ENCODE data around the gene STARD10. TPM values are rescaled to one million over a fixed set of nuclear protein-coding genes. Genes with fewer than 3 reads are reported as not detected.

STARD10 gene
- total RNA-seq, 4 donors from 2014 or later, result 42.2 to 83.1 (median 49.4) TPM

DNA sequence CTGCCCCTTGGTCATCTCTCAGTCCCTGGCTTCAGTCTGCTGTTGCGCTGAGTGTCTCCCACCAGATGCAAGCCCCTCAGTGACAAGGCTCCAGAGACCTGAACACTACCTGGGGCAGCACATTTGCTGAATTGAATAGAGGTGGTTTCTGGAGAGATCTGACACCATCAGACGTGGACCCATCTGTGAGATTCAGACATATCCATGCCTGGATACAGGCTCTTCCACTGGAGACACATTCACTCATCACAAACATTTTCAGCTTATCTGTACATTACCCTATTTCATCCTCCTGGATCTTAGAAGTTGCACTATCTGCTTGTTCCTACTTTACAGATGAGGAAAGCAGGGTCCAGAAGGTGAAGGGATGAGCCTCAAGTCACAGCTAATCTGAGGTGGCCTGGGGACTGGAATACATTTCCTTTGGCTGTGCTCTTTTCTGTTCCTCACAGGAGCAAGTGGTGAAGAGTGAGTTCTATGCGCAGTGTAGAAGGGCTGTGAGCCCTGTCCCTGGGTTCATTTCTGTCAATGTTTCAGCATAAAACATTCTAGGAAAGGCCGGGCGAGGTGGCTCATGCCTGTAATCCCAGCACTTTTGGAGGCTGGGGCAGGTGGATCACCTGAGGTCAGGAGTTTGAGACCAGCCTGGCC, 39.4 kb upstream of the STARD10 start:
- peaks cover 6 to 63% (median 31%) of the 10 kb centered on the region in 3 donors for H3K4me1 ChIP-seq
- intact Hi-C loops (cut with DNase I), result loop anchor here (5.0 kb wide), 1 partner anchor 344 kb away; no protein-coding TSS in a partner anchor
- no peaks in the 10 kb centered on the region for H3K27me3 ChIP-seq
- 89 to 94% methylated on average over 4 to 5 of the region's 5 CpGs for WGBS, 2 donors
- no peak overlapping the region for H3K4me3 ChIP-seq
- H3K9me3 ChIP-seq, result no peaks in the 10 kb centered on the region
- peaks cover 0 to 39% (median 0%) of the 10 kb centered on the region in 3 donors for H3K36me3 ChIP-seq
- no peak for TF ChIP-seq POLR2A (IDR thresholded peaks at IDR 0.05)
- TF ChIP-seq, protein P1, sequence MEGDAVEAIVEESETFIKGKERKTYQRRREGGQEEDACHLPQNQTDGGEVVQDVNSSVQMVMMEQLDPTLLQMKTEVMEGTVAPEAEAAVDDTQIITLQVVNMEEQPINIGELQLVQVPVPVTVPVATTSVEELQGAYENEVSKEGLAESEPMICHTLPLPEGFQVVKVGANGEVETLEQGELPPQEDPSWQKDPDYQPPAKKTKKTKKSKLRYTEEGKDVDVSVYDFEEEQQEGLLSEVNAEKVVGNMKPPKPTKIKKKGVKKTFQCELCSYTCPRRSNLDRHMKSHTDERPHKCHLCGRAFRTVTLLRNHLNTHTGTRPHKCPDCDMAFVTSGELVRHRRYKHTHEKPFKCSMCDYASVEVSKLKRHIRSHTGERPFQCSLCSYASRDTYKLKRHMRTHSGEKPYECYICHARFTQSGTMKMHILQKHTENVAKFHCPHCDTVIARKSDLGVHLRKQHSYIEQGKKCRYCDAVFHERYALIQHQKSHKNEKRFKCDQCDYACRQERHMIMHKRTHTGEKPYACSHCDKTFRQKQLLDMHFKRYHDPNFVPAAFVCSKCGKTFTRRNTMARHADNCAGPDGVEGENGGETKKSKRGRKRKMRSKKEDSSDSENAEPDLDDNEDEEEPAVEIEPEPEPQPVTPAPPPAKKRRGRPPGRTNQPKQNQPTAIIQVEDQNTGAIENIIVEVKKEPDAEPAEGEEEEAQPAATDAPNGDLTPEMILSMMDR (IDR thresholded peaks at IDR 0.05), result no peak
- H3K27ac ChIP-seq, result peak overlapping the region in 3 of 4 donors; percentile 71 to 77 (median 75)
- DNase-seq, result no peak

DNA sequence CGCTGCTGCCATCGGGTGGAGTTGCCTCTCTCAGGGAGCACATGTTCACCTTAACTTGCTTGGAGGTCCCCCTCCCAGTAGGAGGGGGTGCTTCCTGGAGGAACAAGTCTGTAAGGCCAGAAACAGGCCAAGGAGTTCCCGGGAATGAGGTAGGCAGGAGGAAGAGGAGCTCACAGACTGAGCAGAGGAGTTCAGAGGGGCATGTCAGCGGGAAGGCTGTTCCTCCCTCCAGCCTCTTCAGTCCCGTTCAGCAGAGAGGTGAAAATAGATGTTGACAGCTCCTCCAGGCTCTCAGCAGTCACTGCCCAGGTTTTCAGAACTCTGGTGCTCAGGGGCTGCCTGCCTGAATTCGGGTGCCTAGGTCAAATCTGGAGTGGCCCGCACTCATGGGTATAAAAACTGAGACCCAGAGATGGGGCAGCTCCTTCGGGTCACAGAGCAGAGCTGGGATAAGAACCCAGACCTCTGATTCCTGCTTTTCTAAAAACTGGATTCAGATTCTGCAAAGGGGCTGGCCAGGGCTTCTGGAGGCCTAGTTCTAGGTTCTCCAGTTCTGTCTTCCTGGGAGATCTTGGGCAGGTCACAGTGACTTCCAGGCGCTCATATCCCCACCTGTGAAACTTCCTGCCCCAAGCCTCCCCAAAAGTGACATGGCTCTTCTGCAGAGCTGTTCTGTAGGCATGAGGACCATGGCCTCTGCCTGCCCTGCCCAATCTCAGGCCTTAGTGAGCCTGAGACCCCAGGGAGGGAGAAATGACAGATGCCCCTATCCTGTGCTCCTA, 38.6 kb upstream of the STARD10 start:
- H3K4me1 ChIP-seq, result peaks cover 6 to 66% (median 31%) of the 10 kb centered on the region in 3 donors
- H3K27ac ChIP-seq, result peak overlapping the region in 3 of 4 donors; percentile 71 to 77 (median 75)
- H3K27me3 ChIP-seq, result no peaks in the 10 kb centered on the region
- DNase-seq, result no peak
- H3K9me3 ChIP-seq, result no peaks in the 10 kb centered on the region
- intact Hi-C loops (cut with DNase I), result loop anchor here (5.0 kb wide), 1 partner anchor 345 kb away; no protein-coding TSS in a partner anchor
- 36 to 78% methylated on average over 6 of the region's 9 CpGs for WGBS, 2 donors
- no peak overlapping the region for H3K4me3 ChIP-seq
- TF ChIP-seq POLR2A (IDR thresholded peaks at IDR 0.05), result no peak
- TF ChIP-seq, protein P1 (IDR thresholded peaks at IDR 0.05), result no peak
- H3K36me3 ChIP-seq, result peaks cover 0 to 36% (median 0%) of the 10 kb centered on the region in 3 donors

DNA sequence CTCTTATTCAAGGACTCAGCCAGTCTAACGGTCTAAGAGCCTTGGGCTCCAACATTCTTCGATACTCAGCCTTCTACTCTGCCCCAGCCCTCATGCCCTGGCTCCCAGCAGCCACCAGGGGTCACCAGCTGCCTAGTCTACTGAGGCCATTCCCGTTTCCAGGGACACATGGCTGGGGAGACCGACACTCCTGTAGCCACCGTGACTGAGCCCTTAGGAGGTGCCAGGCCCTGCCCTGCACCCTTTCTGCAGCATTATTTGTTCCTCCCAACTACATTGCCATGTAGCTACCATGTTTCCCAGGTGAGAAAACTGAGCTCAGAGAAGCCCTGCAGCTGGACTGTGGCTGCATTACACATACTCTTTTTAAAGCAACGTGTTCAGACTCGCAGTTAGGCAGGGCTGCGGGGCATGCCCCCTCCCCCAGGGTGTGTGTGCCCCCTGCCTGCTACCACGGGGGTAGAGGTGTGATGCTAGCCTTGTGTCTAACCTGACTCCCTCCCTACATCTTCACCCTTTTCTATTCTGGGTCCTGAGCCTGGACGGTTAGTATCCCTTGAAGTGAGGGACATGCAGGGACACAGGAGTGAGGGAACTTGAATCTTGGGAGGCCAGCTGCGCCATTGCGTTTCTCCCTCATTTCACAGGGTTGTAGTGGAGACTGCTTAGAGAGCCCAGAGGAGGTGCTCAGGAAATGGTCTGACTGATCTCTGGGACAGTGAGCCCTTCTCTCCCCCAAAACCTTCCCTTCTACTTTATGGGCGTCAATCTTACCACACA, 37.9 kb upstream of the STARD10 start:
- WGBS, 2 donors, result 32 to 47% methylated on average over 10 to 13 of the region's 13 CpGs
- Histone ChIP-seq H3K27ac (peak overlapping the region in 2 of 4 donors; percentile 32 to 75), H3K4me3 (no peak overlapping the region), H3K27me3 (no peaks in the 10 kb centered on the region), H3K4me1 (peaks cover 6 to 66% (median 31%) of the 10 kb centered on the region in 3 donors), H3K36me3 (peaks cover 0 to 39% (median 0%) of the 10 kb centered on the region in 3 donors), H3K9me3 (no peaks in the 10 kb centered on the region)
- TF ChIP-seq, protein P1 (IDR thresholded peaks at IDR 0.05), result peak; percentile 79 to 97 (median 93)
- no peak for TF ChIP-seq POLR2A (IDR thresholded peaks at IDR 0.05)
- DNase-seq, result no peak
- intact Hi-C loops (cut with DNase I), result loop anchor here (5.0 kb wide), 1 partner anchor 346 kb away; no protein-coding TSS in a partner anchor

DNA sequence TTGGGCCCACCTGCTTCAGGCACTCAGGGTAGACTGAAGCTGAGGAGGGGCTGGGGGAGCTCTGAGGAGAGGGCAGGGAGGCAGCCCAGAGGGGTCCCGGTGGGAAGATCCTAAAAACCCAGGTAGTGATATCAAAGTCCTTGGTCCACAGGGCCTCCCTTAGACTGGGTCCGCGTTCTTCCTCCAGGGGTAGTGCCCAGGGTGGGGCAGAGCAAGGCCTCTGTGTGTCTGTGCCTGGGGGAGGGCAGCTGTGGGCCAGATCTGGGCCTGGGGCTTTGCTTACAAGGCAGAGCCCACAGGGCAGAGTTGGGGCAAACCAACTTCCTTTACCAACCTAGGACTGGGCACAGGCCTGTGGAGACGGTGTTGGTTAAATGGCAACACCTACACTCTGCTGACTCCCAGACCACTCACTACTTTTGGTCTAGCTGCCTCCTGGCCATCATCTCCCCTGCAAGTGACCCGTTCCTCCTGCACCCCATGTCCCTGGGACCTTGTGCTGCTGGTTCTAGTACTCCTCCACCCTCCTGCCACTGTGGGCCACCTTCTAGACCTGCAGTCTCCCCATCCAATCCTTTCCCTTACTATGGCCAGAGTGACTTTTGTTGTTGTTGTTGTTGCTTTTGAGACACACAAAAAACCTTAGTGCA, 36.2 kb upstream of the STARD10 start:
- intact Hi-C loops (cut with DNase I), result loop anchor here (5.0 kb wide), 1 partner anchor 347 kb away; no protein-coding TSS in a partner anchor
- peaks cover 0 to 56% (median 0%) of the 10 kb centered on the region in 3 donors for H3K36me3 ChIP-seq
- WGBS, 2 donors, result 84 to 95% methylated on average over 2 to 3 of the region's 5 CpGs

More for the DNA sequence above, 36.2 kb upstream of the STARD10 start:
- Histone ChIP-seq H3K9me3 (no peaks in the 10 kb centered on the region), H3K4me3 (no peak overlapping the region), H3K4me1 (peaks cover 6 to 49% (median 31%) of the 10 kb centered on the region in 3 donors), H3K27me3 (no peaks in the 10 kb centered on the region), H3K27ac (no peak overlapping the region)
- TF ChIP-seq, protein P1 (IDR thresholded peaks at IDR 0.05), result no peak
- TF ChIP-seq POLR2A (IDR thresholded peaks at IDR 0.05), result no peak
- DNase-seq, result no peak

Measured in esophagus squamous epithelium (tissue), 5 donors.